AG08396 (cell line): Measurements from ENCODE around the gene PIM2.
"Not testable (repeated sequence)": the region's sequence is repeated elsewhere in the genome, so short reads cannot be mapped to it uniquely, and the experiment has no call there.

Experiments used
- DNase-seq: peaks from one replicate; pipeline ENCODE4 v3.0.0; 2012; ENCODE audit warnings: low spot score, mixed read lengths

Gene PIM2

DNA sequence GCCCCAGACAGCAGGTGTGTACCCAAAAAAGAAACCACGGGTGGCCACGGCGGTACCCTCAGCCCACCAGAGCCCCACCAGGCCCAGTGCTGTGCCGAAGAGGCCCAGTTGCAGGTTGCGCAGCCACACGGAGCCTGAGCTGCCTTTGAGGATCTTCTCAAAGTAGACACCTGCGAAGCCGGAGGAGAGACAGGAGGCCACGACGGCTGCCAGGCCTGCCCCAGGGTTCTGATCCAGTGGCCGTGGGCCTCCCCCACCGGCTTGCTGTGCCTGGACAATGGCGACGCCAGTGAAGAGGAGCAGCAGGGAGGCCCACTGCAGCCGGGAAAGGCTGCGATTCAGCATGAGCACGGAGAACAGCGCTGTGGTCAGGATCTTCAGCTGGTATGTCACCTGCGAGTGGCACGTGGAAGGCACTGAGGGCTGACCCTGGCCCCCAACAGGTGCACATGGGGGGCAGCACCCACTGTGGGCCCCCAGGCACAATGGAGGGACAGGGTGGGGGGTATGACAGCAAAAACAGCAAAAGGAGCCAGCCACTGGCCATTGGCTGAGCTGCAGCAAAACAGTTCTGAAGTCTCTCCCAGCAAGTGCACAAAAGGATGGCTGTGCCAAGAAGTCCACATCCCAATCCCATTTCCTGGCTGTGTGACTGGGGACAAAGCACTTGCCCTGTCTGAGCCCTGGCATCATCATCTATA, 13.6 kb downstream of the PIM2 start:
- DNase-seq, result no peak

DNA sequence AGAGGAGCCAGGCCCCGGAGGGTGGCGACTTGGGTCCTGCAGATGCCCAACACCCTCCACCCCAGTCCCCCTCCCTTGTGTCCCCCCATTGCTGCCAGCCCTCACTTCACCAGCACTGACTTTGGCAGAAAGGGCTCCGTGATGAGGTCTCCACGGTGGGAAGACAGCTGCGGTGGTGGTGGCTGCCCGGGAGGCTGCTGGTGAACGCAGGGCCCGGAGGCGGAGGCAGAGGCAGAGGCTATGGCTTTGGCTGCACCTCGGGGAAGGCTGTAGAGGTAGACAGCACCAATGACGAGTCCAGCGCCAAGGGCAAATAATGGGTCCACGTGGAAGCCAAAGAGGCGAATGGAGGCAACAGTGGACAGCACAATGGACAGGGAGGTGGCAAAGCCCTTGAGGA, 14.2 kb downstream of the PIM2 start:
- no peak for DNase-seq

DNA sequence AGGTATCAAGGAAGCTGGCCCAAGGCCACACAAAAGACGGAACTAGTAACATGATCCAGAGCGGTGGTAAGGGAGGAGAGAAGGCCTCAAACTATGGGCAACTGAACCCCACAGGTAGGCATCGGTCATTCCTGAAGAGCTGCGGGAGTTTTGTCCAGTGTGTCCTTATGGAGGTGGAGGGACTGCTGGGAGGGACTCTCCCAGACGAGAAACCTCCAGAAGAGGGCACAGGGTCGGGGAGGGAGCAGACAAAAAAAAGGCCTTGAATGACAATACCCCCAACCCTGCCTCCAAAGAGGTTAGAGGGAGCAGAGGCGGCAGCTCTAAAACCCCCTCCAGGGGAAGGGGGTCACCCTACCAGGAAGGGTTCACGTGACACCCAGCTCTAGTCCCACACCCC, 14.6 kb downstream of the PIM2 start:
- DNase-seq, result no peak

DNA sequence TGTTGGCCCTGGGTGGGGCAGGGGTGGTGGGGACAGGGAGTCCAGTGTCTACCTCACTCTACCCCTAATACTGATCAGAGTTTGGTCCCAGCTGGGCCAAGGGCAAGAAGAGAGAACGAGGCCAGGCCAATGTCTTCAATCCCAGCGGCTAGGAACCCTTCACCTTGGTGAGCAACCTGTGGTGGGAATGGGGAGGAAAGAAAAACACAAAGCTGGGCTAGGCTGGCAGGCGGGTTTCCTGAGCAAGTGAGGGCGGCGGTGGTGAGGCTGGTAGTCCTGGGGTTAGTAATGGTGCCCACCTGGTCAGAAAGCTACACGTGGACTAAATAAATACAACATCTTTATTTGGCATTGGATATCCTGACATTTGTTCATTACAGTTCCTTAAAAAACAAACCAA, 15.5 kb downstream of the PIM2 start:
- no peak for DNase-seq

DNA sequence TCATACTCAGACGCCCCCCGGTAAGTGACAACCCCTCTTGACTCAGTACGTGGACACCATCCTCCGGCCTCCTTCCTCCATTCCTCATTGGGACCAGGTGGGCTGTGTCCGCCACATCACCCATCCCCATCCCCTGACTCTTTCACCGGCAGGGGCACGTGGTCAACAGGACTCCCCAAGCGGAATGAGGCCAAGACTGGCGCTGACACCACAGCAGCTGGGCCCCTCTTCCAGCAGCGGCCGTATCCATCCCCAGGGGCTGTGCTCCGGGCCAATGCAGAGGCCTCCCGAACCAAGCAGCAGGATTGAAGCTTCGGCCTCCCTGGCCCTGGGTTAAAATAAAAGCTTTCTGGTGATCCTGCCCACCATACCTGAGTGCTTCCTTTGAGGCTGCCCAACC, 16.0 kb downstream of the PIM2 start:
- no peak for DNase-seq

DNA sequence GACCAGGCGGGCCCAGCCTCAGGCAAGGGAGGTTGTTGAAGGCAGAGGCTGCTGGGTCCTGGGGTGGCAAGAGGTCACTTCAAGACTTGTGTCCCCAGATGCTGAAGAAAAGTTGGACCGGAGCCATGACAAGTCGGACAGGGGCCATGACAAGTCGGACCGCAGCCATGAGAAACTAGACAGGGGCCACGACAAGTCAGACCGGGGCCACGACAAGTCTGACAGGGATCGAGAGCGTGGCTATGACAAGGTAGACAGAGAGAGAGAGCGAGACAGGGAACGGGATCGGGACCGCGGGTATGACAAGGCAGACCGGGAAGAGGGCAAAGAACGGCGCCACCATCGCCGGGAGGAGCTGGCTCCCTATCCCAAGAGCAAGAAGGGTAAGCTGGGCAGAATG, 16.7 kb downstream of the PIM2 start:
- DNase-seq, result no peak

DNA sequence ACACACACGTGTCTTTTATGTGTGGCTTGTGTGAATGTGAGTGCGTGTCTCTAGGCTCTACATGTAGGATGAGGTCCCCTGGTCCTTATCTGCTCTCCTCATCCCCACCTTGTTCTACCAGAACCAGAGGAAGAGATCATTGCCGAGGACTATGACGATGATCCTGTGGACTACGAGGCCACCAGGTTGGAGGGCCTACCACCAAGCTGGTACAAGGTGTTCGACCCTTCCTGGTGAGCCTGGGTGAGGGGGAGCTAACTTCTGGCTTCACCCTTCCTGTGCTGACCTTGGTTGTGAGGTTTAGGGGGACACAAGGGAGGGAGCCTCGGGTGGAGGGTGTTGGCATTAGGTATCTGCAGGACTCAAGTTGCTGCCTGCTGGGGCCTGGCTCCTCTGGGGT, 17.8 kb downstream of the PIM2 start:
- DNase-seq, result no peak

DNA sequence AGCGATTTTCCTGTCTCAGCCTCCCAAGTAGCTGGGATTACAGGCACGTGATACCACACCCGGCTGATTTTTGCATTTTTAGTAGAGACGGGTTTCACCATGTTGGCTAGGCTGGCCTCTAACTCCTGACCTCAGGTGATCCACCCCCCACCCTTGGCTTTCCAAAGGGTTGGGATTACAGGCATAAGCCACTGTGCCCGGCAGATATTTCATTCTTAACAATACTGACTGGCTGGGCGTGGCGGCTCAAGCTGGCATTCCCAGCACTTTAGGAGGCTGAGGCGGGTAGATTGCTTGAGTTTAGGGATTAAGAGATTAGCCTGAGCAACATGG, 19.8 kb downstream of the PIM2 start:
- DNase-seq, result no peak

DNA sequence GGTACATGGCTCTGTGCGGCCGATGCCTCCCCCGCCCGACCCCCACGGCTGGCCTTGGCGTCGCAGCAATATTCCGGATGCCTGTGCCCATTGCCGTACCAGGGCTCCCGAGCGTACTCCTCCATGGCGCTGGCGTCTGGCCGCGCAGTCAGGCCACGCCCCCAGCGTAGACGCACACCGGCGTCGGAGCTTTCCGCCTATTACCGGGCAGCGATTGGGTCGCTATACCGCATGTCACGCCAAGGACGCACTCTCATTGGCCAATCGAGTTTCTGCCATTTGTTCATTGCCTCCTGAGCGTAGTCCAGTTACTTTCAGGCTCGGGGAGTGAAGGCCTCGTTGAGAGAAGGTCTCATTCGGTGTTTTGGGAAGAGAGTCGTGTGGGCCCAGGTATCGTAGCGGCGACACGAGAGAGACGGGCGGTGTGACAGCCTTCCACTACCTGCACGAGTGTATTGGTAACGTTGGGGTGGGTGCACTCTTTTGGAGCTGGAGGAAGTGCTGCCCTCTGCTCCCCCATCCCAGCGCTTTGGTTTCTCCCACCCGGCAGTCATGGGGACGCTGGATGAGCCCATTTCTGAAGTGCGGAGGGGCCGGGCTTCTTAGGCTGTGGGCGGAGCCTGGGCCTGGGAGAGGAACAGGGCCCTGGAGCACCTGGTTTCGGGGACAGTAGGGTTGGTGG, 21.1 kb downstream of the PIM2 start, which contains the start of the genes PQBP1 and TIMM17B:
TSS of gene PQBP1 (plus strand) at position 306 of the 682 bp plus-strand sequence. CDS start 580 bp downstream, outside the sequence.
TSS of gene TIMM17B (minus strand) at position 144 of the 682 bp plus-strand sequence. CDS start at position 125, 19 bp downstream.
- DNase-seq, result peak; percentile 85

DNA sequence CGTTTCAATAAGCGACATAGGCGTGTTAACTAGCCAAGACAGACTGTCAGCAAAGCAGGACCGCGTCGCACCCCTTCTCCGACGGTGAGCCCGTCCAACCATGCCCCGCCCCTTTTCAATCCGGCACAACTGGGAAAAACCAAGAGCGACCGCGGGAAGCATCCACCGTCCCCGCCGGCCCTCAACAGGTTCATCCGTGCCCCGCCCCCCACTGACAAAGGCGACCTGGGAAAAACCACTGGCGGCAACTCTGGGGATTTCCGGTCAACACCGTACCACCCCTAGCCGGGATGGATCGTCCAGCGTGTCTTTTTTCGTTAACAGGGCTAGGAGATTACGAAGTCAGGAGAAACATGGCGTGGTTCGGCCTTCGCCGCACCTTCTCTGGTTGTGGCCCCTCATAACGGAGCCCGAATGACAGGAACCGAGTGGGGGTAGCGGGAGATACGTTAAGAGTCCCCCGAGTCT, 21.6 kb downstream of the PIM2 start:
- DNase-seq, result peak; percentile 66

DNA sequence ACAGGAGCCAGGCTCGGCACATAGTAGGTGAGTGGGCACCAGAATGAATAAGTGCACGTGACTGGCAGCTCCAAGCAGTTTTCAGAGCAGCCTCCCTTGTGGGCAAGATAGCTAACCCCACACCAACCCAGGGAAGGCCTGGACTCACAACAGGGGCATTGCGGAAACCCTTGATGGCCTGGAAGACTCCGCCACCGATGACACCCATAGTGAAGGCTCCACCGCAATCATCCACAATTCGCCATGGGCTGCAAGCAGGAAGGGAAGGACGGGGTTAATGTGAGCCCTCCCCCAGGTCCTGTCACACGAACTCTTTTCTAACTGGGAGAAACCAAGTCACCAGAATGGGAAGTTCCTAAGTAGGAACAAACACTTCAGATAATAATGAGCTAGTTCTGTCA, 22.2 kb downstream of the PIM2 start:
- no peak for DNase-seq

DNA sequence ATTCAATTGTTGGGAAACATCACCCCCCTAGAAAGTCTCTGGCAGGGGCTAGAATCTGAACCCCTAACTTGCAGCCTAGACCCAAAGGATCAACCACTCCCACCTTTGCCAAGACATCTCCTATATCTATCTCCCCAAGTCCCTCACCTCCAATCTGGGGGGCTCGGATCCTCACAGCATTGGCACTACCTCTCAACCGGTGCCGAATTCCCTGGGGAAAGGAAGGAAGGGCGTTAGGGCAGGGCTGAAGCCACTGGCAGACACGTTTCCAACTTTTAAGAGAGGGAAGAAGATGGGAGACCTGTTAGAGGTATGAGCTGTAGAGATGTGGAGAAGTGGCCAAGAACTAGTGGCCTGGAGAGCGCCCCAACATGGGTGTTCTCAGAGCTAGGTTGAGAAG, 23.9 kb downstream of the PIM2 start:
- DNase-seq, result no peak

DNA sequence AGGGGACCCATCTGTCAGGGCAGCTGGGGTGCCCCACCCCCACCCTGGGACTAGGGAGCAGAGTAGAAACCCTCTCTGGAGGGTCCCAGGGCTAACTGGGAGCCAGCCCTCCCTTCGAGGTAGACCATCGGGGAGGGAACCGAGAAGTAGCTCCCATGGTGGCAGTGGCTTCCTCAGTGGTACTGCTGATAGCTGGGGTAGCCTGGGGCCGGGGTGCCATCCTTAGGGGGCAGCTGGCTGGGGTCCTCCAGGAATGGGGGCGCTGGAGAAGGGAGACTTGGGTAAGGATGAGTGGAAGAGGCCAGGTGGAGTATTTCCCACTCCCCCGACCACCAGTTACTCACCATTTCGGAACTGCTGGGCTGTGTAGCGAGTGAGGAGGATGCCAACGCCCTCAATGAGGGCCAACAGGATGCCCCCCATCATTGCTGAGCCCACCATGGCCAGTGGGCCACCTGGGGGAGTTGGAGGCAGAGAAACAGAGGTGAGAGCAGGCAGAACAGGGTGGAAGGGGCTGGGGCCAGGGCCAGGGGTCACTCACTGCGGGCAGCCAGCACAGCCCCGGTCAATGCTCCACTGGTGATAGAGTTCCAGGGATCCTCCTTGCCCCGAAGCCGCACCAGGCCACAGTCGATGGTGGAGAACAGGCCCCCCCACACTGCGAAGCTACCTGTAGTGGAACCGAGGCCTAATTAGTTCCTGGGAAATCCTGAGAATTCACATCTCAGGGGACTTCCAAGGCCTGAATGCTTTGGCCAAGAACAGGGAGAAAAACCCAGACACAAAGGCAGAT, 25.1 kb downstream of the PIM2 start:
- no peak for DNase-seq

DNA sequence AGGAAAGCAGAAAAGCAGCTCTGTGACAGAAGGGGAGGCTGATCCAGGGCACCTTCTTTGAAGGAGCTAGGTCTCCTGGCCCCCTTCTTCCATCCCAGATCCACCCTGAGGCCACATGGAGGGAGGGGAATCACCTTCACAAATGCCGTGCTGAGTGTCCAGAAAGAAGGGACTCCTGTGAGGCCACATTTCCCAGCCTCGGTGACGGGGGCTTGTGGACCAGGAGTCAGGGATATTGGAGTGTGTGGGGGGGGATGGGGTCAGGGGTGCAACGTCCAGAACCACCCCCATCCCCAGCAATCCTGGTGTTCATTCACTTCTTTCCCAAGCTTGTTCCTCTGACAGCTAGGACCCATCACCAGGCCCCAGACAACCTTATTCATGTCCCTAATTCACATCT, 25.9 kb downstream of the PIM2 start:
- DNase-seq, result no peak

DNA sequence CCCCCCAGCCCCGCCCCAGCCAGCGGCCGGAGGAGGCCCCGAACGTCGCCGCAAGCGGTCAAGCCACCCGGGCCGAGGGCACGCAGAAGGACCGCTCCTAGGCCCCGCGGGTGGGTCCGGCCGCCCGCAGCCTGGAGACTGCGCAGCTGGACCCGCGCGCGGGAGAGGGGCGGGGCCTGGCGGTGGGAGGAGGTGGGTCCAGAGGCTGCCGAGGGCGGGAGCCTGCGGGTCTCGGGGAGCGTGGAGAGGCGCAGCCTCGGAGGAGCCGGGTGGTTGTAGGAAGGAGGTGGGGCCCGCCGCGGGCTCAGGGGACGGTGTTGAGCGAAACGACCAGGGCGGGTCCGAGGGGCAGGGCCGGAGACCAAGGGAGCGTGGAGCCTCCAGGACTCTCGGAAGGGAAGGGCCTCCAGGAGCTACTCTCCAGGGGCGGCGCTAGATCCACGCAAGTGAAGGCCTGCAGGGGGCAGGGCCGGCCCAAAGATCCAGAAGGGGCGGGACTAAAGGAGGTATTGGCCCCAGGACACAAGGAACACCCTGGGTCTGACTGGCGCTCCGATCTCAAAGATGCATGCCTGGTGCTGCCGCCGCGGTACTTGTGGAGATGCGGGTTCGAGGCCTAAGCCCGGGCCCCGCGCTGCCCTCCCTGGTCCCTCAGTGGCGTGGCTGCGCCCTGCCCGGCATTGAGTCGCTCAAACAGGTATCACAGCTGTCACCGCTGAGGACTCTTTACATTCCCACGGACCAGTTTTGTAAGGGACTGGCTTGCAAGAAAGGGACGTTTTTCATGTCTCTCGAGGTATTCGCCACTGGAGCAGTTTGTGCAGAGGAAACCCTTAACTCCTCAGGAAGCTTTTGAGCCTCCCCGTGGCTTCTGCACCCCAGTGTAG, 27.2 kb downstream of the PIM2 start:
- DNase-seq, result peak; percentile 82

DNA sequence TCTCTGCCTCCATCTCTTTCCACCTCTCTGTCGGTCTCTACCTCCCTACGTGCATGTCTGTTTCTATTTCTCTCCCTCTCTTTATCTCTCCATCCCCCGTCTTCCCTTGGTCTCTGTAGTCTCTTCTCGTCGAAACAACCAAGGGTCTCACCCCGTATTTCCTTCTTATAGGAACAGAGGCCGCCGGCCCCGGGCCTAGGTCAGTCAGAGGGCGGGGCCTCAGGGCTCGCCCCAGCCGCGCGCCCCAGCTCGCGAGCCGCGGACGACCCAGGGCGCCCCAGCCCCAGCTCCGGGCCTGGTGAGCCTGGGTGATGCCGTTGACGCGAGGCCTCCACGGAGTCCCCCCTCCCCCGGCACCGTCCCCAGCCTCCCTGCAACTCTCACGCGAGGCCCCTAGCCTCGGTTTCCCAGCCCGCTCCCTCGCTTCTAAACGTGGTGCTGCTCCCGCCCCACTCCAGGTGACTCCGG, 27.9 kb downstream of the PIM2 start:
- no peak for DNase-seq

DNA sequence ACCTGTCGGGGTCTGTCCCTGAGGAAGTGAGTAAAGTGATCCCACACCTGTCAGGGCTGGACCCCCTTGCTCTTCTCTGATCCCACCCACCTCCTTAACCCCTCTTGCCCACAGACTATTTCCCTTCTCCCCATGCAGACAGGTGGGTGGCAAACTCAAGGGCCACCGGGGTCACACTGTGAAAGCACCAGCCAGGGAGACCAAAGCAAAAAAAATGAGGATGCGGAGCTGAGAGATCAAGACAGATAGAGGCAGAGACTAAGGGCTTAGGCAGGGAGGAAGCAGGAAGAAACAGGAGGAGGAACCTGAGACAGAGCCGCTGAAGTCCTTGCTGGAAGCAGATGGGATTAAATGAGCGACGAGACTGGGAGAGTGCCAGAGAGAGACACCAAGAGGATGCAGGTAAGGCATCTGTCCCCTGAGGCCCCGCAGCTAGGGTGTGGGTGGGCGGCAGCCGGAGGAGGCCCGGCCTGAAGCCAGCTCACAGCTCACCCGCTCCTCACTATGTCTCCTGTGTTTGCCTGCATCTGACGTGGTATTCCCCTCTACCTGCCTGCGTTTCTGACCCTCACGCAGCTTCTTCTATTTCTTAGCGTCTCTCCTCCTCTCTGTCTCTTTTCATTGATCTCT, 28.4 kb downstream of the PIM2 start:
- no peak for DNase-seq

DNA sequence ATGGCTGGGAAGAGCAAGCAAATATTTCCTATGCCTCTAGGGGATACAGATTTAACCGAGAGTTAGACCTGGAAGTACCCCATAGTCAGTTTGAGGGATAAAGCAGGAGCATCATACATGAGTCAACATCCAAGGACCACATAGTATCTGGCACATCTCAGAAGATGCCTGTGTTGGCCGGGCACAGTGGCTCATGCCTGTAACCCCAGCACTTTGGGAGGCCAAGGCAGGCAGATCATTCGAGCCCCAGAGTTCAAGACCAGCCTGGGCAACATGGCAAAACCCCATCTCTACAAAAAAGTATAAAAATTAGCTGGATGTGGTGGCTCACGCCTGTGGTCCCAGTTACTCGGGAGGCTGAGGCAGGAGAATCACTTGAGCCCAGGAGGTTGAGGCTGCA, 32.2 kb downstream of the PIM2 start:
- not testable (repeated sequence) for DNase-seq

DNA sequence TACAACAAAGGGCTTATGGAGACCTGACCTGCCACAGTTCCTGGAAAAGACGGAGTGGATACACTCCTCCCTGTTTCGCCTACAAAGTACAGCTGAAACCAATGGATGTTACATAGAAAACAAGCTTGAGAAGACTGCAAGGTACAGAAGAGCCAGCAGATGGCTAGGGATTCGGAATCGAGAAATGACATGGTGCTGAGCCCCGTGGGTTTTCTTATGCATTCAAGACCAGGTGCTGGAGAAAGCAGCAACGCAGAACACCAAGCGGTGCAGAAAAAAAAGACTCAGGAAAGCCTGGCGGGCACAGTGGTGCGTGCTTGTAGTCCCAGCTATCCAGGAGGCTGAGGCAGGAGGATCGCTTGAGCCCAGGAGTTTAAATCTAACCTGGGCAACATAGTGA, 35.1 kb downstream of the PIM2 start:
- no peak for DNase-seq

DNA sequence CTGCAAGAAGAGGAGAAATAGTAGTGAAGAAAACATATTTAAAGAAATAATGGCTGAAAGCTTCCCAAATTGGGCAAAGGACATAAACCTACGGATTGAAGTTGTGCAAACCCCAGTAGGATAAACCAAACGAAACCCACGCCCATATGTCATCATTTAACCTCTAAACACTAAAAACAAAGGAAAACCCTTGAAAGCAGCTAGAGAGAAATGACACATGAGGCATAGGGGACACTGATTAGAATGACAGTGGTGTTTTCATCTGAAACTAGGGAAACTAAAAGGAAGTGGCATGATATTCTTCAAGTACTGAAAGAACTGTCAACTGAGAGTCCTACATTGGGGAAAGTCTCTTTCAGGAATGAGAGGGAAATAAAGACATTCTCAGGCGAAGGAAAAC, 41.9 kb downstream of the PIM2 start:
- DNase-seq, result not testable (repeated sequence)

DNA sequence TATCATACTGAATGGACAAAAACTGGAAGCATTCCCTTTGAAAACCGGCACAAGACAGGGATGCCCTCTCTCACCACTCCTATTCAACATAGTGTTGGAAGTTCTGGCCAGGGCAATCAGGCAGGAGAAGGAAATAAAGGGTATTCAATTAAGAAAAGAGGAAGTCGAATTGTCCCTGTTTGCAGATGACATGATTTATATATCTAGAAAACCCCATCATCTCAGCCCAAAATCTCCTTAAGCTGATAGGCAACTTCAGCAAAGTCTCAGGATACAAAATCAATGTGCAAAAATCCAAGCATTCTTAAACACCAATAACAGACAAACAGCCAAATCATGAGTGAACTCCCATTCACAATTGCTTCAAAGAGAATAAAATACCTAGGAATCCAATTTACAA, 46.8 kb downstream of the PIM2 start:
- DNase-seq, result not testable (repeated sequence)
